ENCODE measurements around the gene CFAP73. TPM values are rescaled to one million over a fixed set of nuclear protein-coding genes. Genes with fewer than 3 reads are reported as not detected.

Gene CFAP73
- total RNA-seq, 1 experiment from 2014 or later: 0.23 TPM

DNA sequence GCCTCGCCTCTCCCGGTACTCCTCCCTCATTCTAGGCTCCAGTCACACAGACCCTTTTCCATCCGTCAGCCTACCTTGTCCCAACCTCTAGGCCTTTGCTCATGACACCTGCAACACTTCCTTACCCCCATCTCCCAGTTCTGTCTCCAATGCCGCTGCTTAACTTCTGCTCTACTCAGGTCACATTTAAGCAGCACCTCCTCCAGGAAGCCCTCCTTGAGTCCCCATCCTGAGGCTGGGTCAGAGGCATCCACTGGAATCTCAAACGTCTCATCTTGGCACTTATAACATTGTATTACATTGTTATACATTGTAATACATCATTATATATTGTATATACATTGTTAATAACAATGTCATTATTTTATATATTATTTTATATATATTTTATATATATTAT, 46.7 kb upstream of the CFAP73 start:
- Mint-ChIP-seq H3K27me3 (ENCODE audit: insufficient read depth, unreplicated experiment) (peaks cover 4% of the 10 kb centered on the region), H3K4me1 (ENCODE audit: low read depth, unreplicated experiment) (no peaks in the 10 kb centered on the region), H3K9me3 (ENCODE audit: unreplicated experiment) (no peaks in the 10 kb centered on the region), H3K4me3 (ENCODE audit: unreplicated experiment) (no peak overlapping the region), H3K36me3 (ENCODE audit: insufficient read depth, unreplicated experiment) (no peaks in the 10 kb centered on the region), H3K27ac (ENCODE audit: unreplicated experiment) (no peak overlapping the region)
- POLR2A ChIA-PET: no interaction called here
- intact Hi-C loops (cut with micrococcal nuclease; ENCODE audit: unreplicated experiment): no loop called here
- Histone ChIP-seq H3K4me1 (0 out of 2 replicates have a peak, but pooled peaks cover 4% of the 10 kb centered on the region), H3K27me3 (replicated peaks; ENCODE audit: control insufficient read depth, insufficient read depth, low read length) (no peaks in the 10 kb centered on the region; the same call in 1 of the 2 replicates), H3K4me3 (ENCODE audit: low read depth, low read length) (no peak overlapping the region), H3K36me3 (ENCODE audit: control insufficient read depth, insufficient read depth, low read length) (no peaks in the 10 kb centered on the region), H3K9me3 (no peaks in the 10 kb centered on the region)
- TF ChIP-seq, protein P1, sequence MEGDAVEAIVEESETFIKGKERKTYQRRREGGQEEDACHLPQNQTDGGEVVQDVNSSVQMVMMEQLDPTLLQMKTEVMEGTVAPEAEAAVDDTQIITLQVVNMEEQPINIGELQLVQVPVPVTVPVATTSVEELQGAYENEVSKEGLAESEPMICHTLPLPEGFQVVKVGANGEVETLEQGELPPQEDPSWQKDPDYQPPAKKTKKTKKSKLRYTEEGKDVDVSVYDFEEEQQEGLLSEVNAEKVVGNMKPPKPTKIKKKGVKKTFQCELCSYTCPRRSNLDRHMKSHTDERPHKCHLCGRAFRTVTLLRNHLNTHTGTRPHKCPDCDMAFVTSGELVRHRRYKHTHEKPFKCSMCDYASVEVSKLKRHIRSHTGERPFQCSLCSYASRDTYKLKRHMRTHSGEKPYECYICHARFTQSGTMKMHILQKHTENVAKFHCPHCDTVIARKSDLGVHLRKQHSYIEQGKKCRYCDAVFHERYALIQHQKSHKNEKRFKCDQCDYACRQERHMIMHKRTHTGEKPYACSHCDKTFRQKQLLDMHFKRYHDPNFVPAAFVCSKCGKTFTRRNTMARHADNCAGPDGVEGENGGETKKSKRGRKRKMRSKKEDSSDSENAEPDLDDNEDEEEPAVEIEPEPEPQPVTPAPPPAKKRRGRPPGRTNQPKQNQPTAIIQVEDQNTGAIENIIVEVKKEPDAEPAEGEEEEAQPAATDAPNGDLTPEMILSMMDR (IDR thresholded peaks at IDR 0.05; ENCODE audit: insufficient read depth in 1 of 2, low read depth in 1 of 2, low read length in 1 of 2, severe bottlenecking in 1 of 2, unreplicated experiment in 1 of 2): no peak
- BruUV-seq (replicated peaks): no TSS peak
- CTCF ChIA-PET: no interaction called here
- DNase-seq: no peak

DNA sequence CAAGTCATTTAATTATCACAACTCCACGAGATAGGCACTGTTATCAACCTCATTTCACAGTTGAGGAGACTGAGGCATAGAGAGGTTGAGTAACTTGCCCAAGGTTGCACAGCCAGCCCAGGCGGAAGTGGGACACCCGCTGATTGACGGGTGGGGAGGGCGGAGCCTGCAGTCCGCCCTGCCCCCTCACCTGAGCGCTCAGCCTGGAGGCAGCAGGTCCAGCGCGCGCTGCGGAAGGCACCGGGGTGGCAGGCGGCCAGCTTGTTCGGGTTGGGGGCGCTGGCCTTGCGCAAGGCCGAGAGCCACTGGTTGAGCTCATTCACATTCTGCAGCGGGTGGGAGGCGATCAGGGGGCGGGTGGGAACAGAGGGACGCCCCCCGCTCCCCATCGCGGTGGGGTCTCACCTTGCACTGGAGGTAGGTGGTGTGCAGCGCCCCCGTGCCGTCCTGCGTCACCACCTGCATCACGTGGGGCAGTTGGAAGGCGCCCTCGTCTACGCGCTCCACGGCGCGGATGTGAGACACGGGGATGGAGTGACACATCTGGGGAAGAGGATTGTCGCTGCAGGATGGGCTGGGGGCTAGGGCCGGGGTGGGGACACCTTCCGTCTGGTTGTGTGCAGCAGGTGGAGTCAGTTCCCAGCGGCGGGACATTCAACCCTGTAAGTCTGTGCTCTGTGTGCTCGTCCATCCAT, 45.6 kb upstream of the CFAP73 start:
- Histone ChIP-seq H3K9me3 (no peaks in the 10 kb centered on the region), H3K27me3 (replicated peaks; ENCODE audit: control insufficient read depth, insufficient read depth, low read length) (no peaks in the 10 kb centered on the region; the same call in 1 of the 2 replicates), H3K4me1 (no peaks in the 10 kb centered on the region), H3K36me3 (ENCODE audit: control insufficient read depth, insufficient read depth, low read length) (no peaks in the 10 kb centered on the region), H3K4me3 (ENCODE audit: low read depth, low read length) (no peak overlapping the region)
- intact Hi-C loops (cut with micrococcal nuclease; ENCODE audit: unreplicated experiment): no loop called here
- no peaks in the 10 kb centered on the region for H3K4me1 Mint-ChIP-seq (ENCODE audit: low read depth, unreplicated experiment)
- no TSS peak for BruUV-seq (replicated peaks)
- H3K27ac Mint-ChIP-seq (ENCODE audit: unreplicated experiment): no peak overlapping the region
- H3K27me3 Mint-ChIP-seq (ENCODE audit: insufficient read depth, unreplicated experiment): peaks cover 4% of the 10 kb centered on the region
- no peak for DNase-seq
- ChIA-PET CTCF (interaction anchor here (0.6 kb wide), 3 partner anchors 35 to 236 kb away, joined by 3 to 9 read pairs (median 3); no protein-coding TSS in a partner anchor), POLR2A (no interaction called here)
- TF ChIP-seq, protein P1 (IDR thresholded peaks at IDR 0.05; ENCODE audit: insufficient read depth in 1 of 2, low read depth in 1 of 2, low read length in 1 of 2, severe bottlenecking in 1 of 2, unreplicated experiment in 1 of 2): no peak
- no peaks in the 10 kb centered on the region for H3K9me3 Mint-ChIP-seq (ENCODE audit: unreplicated experiment)
- no peak overlapping the region for H3K4me3 Mint-ChIP-seq (ENCODE audit: unreplicated experiment)
- no peaks in the 10 kb centered on the region for H3K36me3 Mint-ChIP-seq (ENCODE audit: insufficient read depth, unreplicated experiment)

DNA sequence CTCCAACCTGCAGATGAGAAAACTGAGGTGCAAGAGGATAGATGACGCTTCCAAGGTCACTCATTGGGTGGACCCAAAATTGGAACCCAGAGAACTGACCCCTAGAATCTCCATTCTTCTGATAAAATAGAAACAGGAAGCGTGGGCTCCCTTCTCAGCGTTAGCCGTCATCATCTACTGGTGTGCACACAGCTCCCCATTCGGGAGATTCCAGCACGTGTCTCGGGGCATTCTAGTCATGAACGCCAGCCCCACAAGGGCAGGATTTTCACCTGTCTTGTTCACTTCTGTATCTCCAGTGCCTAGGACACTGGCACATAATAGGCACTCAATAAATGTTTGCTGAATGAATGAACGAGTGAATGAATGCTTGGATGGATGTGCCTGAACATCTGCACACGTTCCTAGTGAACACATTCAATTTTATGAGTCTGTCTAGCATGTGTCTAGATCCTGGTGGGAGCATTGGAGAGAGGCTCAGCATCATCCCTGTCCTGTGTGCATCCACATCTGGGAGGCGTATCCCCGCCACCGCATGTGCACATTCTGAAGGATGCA, 44.5 kb upstream of the CFAP73 start:
- no peak overlapping the region for H3K4me3 Mint-ChIP-seq (ENCODE audit: unreplicated experiment)
- H3K36me3 Mint-ChIP-seq (ENCODE audit: insufficient read depth, unreplicated experiment): no peaks in the 10 kb centered on the region
- intact Hi-C loops (cut with micrococcal nuclease; ENCODE audit: unreplicated experiment): no loop called here
- H3K9me3 ChIP-seq: no peaks in the 10 kb centered on the region
- H3K27me3 Mint-ChIP-seq (ENCODE audit: insufficient read depth, unreplicated experiment): peaks cover 4% of the 10 kb centered on the region
- no peaks in the 10 kb centered on the region for H3K9me3 Mint-ChIP-seq (ENCODE audit: unreplicated experiment)
- no peak overlapping the region for H3K27ac Mint-ChIP-seq (ENCODE audit: unreplicated experiment)
- no TSS peak for BruUV-seq (replicated peaks)
- no peaks in the 10 kb centered on the region for H3K36me3 ChIP-seq (ENCODE audit: control insufficient read depth, insufficient read depth, low read length)
- ChIA-PET CTCF (no interaction called here), POLR2A (no interaction called here)
- no peaks in the 10 kb centered on the region; the same call in 1 of the 2 replicates for H3K27me3 ChIP-seq (replicated peaks; ENCODE audit: control insufficient read depth, insufficient read depth, low read length)
- no peak for DNase-seq
- no peaks in the 10 kb centered on the region for H3K4me1 ChIP-seq
- H3K4me1 Mint-ChIP-seq (ENCODE audit: low read depth, unreplicated experiment): no peaks in the 10 kb centered on the region
- no peak overlapping the region for H3K4me3 ChIP-seq (ENCODE audit: low read depth, low read length)
- TF ChIP-seq, protein P1 (IDR thresholded peaks at IDR 0.05; ENCODE audit: insufficient read depth in 1 of 2, low read depth in 1 of 2, low read length in 1 of 2, severe bottlenecking in 1 of 2, unreplicated experiment in 1 of 2): no peak
